HEK293 (cell line): ENCODE data around the gene PRCD.

ENCODE experiments used
- CTCF ChIA-PET: fragments of 350-600 bp; formaldehyde crosslinking; extraction: SDS; loops from one replicate; lab custom pipeline; 2021; ENCODE audit warnings: antibody characterized with exemption; lab: Yijun Ruan, JAX
- POLR2A ChIA-PET: fragments of 300-600 bp; formaldehyde crosslinking; extraction: SDS; loops from one replicate; lab custom pipeline; 2020; ENCODE audit warnings: antibody characterized with exemption, inconsistent platforms; lab: Yijun Ruan, JAX
- H3K27ac ChIP-seq: fragments of 200-500 bp; sonication (Bioruptor generic); 2 replicates; pipeline ENCODE4 v1.5.1; 2014; ENCODE audit warnings: low read depth, low read length, control low read depth, inconsistent platforms; ENCODE audit errors: extremely low read depth
- H3K36me3 ChIP-seq, 2 experiments: fragments of 200-500 bp in 1 of 2; sonication (Bioruptor generic) in 1 of 2; 1 replicate in 1 of 2; 2 replicates in 1 of 2; pipeline ENCODE4 v1.5.1; 2014 to 2017; ENCODE audit warnings: inconsistent platforms in 2 of 2, low read length in 2 of 2; ENCODE audit not compliant: control insufficient read depth in 2 of 2, insufficient read depth in 1 of 2
- H3K4me1 ChIP-seq: fragments of 200-500 bp; sonication (Bioruptor generic); 2 replicates; pipeline ENCODE4 v1.5.1; 2014; ENCODE audit warnings: mild to moderate bottlenecking, low read length, inconsistent platforms; ENCODE audit not compliant: control insufficient read depth, insufficient read depth
- H3K4me3 ChIP-seq: 2 replicates; pipeline ENCODE4 v1.5.1; 2011; ENCODE audit warnings: low read depth, mild to moderate bottlenecking, control low read depth, low read length, moderate library complexity
- H3K9me3 ChIP-seq: fragments of 200-500 bp; sonication (Bioruptor generic); 2 replicates; pipeline ENCODE4 v1.5.1; 2014; ENCODE audit warnings: low read depth, low read length, inconsistent platforms; ENCODE audit not compliant: control insufficient read depth, insufficient read depth
- KLF1 ChIP-seq: fragments of 450-650 bp; formaldehyde crosslinking; IDR thresholded peaks from 2 replicates; pipeline ENCODE4 v1.5.1; 2016; ENCODE audit warnings: missing biosample characterization, missing genetic modification characterization
- OSR2 ChIP-seq: fragments of 450-650 bp; formaldehyde crosslinking; IDR thresholded peaks from 2 replicates; pipeline ENCODE4 v1.5.1; 2016; ENCODE audit warnings: missing biosample characterization, missing genetic modification characterization
- REST ChIP-seq: fragments of 450-650 bp; formaldehyde crosslinking; IDR thresholded peaks from 2 replicates; pipeline ENCODE4 v1.5.1; 2016; ENCODE audit warnings: missing biosample characterization, missing genetic modification characterization
- YY2 ChIP-seq: fragments of 450-650 bp; formaldehyde crosslinking; IDR thresholded peaks from 2 replicates; pipeline ENCODE4 v1.5.1; 2016; ENCODE audit warnings: missing biosample characterization, missing genetic modification characterization
- ZNF146 ChIP-seq: fragments of 450-650 bp; formaldehyde crosslinking; IDR thresholded peaks from 2 replicates; pipeline ENCODE4 v1.5.1; 2016; ENCODE audit warnings: missing biosample characterization, missing genetic modification characterization
- ZNF18 ChIP-seq: fragments of 450-650 bp; formaldehyde crosslinking; IDR thresholded peaks from 2 replicates; pipeline ENCODE4 v1.5.1; 2016; ENCODE audit warnings: missing biosample characterization, missing genetic modification characterization
- ZNF239 ChIP-seq: fragments of 450-650 bp; formaldehyde crosslinking; IDR thresholded peaks from 2 replicates; pipeline ENCODE4 v1.5.1; 2016; ENCODE audit warnings: missing biosample characterization, missing genetic modification characterization
- ZNF292 ChIP-seq: fragments of 450-650 bp; formaldehyde crosslinking; IDR thresholded peaks from 2 replicates; pipeline ENCODE4 v1.5.1; 2016; ENCODE audit warnings: low read depth, missing biosample characterization, missing genetic modification characterization, borderline replicate concordance
- ZNF335 ChIP-seq: fragments of 450-650 bp; formaldehyde crosslinking; conservative IDR thresholded peaks from 2 replicates; pipeline ENCODE4 v1.5.1; 2016; ENCODE audit warnings: missing biosample characterization, missing genetic modification characterization
- ZNF398 ChIP-seq: fragments of 450-650 bp; formaldehyde crosslinking; IDR thresholded peaks from 2 replicates; pipeline ENCODE4 v1.5.1; 2017; ENCODE audit warnings: missing biosample characterization, missing genetic modification characterization
- ZNF76 ChIP-seq: fragments of 450-650 bp; formaldehyde crosslinking; IDR thresholded peaks from 2 replicates; pipeline ENCODE4; 2016; ENCODE audit warnings: low read depth, missing biosample characterization, missing genetic modification characterization, borderline replicate concordance
- ZNF776 ChIP-seq: fragments of 450-650 bp; formaldehyde crosslinking; IDR thresholded peaks from 2 replicates; pipeline ENCODE4 v1.5.0; 2017; ENCODE audit warnings: missing biosample characterization, missing genetic modification characterization, borderline replicate concordance

The PRCD gene

GRCh38 chr17:76547642-76548202 is 7.9 kb downstream of the PRCD start (continued):
- TF ChIP-seq KLF1 (0 out of 2 replicates have a peak, but pooled peaks have one; percentile 2), ZNF398 (tag by site-specific recombination) (0 out of 2 replicates have a peak, but pooled peaks have one; percentile 25), ZNF18 (peak; percentile 93), ZNF146 (no peak), ZNF239 (tag by site-specific recombination) (peak; percentile 75; the same call in 1 of the 2 replicates), ZNF292 (tag by site-specific recombination) (no peak), ZNF76 (tag by site-specific recombination) (no peak), YY2 (no peak; the same call in 1 of the 2 replicates), ZNF776 (tag by site-specific recombination) (0 out of 2 replicates have a peak, but pooled peaks have one; percentile 51)
- TF ChIP-seq, all 188 proteins: peak for 16

GRCh38 chr17:76548378-76549214 is 8.8 kb downstream of the PRCD start:
- no peak for TF ChIP-seq REST (tag by site-specific recombination)
- no peak for TF ChIP-seq ZNF18
- peak; percentile 98 for TF ChIP-seq ZNF335 (tag by site-specific recombination)
- no peak for TF ChIP-seq OSR2 (tag by site-specific recombination)
- ChIA-PET CTCF (interaction anchor here (0.7 to 5.4 kb wide), 9 partner anchors 8 to 133 kb away, joined by 3 to 49 read pairs (median 7); no protein-coding TSS in a partner anchor), POLR2A (interaction anchor here (1.6 kb wide), 1 partner anchor 9 kb away, joined by 5 read pairs; no protein-coding TSS in a partner anchor)
- no peak overlapping the region for H3K27ac ChIP-seq
- no peaks in the 10 kb centered on the region for H3K9me3 ChIP-seq
- H3K4me3 ChIP-seq, result no peak overlapping the region
- H3K4me1 ChIP-seq, result peaks cover 21% of the 10 kb centered on the region
- H3K36me3 ChIP-seq, result peaks cover 0 to 9% of the 10 kb centered on the region in 2 experiments; a peak in 2 of 3 replicates
